WTC11 (cell line): ENCODE data around the gene ZNF230. TPM values are rescaled to one million over a fixed set of nuclear protein-coding genes. Genes with fewer than 3 reads are reported as not detected.
A peak's percentile ranks its signal among the peaks of the same experiment; 100 is the strongest.

ENCODE experiments used
- ATAC-seq: fragments of 200-7000 bp; cut with Tn5 transposase; 2 replicates; pipeline ENCODE4 v1.10.0; 2021; ENCODE audit warnings: mild to moderate bottlenecking, moderate library complexity
- CTCF ChIA-PET: fragments of 300-600 bp; sonication (Branson Sonifier 250); formaldehyde crosslinking; loops from one replicate; lab custom pipeline; 2021; ENCODE audit warnings: antibody characterized with exemption; lab: Charles Lee
- POLR2A ChIA-PET: fragments of 350-600 bp; sonication (Branson Sonifier 250); formaldehyde crosslinking; loops from one replicate; lab custom pipeline; 2021; ENCODE audit warnings: antibody characterized with exemption; lab: Charles Lee
- DNase-seq: peaks from one replicate; pipeline ENCODE4 v3.0.0; 2021; ENCODE audit warnings: low spot score
- H3K27ac Mint-ChIP-seq: 2 replicates; pipeline ENCODE4 v1.8.0; 2021; ENCODE audit warnings: mixed read lengths
- H3K27me3 Mint-ChIP-seq: 2 replicates; pipeline ENCODE4 v1.8.0; 2021; ENCODE audit warnings: low read depth, mild to moderate bottlenecking, moderate library complexity, mixed read lengths
- H3K36me3 Mint-ChIP-seq: 2 replicates; pipeline ENCODE4 v1.8.0; 2021; ENCODE audit warnings: mixed read lengths
- H3K4me1 Mint-ChIP-seq: 2 replicates; pipeline ENCODE4 v1.8.0; 2022; ENCODE audit warnings: mixed read lengths
- H3K4me3 Mint-ChIP-seq: 2 replicates; pipeline ENCODE4 v1.8.0; 2021; ENCODE audit warnings: mild to moderate bottlenecking, moderate library complexity, mixed read lengths
- H3K9me3 Mint-ChIP-seq: 2 replicates; pipeline ENCODE4 v1.8.0; 2021; ENCODE audit warnings: mixed read lengths
- AR ChIP-seq: fragments of 250-450 bp; sonication (Bioruptor Pico); IDR thresholded peaks from 2 replicates; pipeline ENCODE4 v1.9.0; 2021; ENCODE audit warnings: mild to moderate bottlenecking
- ATF3 ChIP-seq: sonication (generic); formaldehyde crosslinking; conservative IDR thresholded peaks from 2 replicates; pipeline ENCODE4 v1.8.1; 2022; ENCODE audit warnings: mild to moderate bottlenecking, missing genetic modification reagents
- ATF6 ChIP-seq: sonication (generic); formaldehyde crosslinking; IDR thresholded peaks from 2 replicates; pipeline ENCODE4 v1.8.1; 2023; ENCODE audit warnings: mild to moderate bottlenecking, missing genetic modification reagents
- CREM ChIP-seq: sonication (generic); formaldehyde crosslinking; IDR thresholded peaks from 2 replicates; pipeline ENCODE4 v1.8.1; 2022; ENCODE audit warnings: mild to moderate bottlenecking, missing genetic modification reagents, moderate library complexity
- E2F5 ChIP-seq: sonication (generic); formaldehyde crosslinking; IDR thresholded peaks from 2 replicates; pipeline ENCODE4 v1.8.1; 2022; ENCODE audit warnings: mild to moderate bottlenecking, moderate library complexity, missing genetic modification reagents
- FOXJ3 ChIP-seq: sonication (generic); formaldehyde crosslinking; IDR thresholded peaks from 2 replicates; pipeline ENCODE4 v1.9.0; 2021; ENCODE audit warnings: missing genetic modification reagents, mild to moderate bottlenecking, borderline replicate concordance
- FOXP1 ChIP-seq: sonication (generic); formaldehyde crosslinking; IDR thresholded peaks from 2 replicates; pipeline ENCODE4 v1.8.0; 2022; ENCODE audit warnings: missing genetic modification reagents, mild to moderate bottlenecking, moderate library complexity, borderline replicate concordance
- GABPB1 ChIP-seq: sonication (generic); formaldehyde crosslinking; IDR thresholded peaks from 2 replicates; pipeline ENCODE4 v1.8.1; 2023; ENCODE audit warnings: mild to moderate bottlenecking, missing genetic modification reagents
- HMGA2 ChIP-seq: fragments of 250-450 bp; sonication (Bioruptor Pico); IDR thresholded peaks from 2 replicates; pipeline ENCODE4 v1.4.0; 2021; ENCODE audit warnings: mild to moderate bottlenecking, moderate library complexity
- JAZF1 ChIP-seq: fragments of 250-450 bp; sonication (Bioruptor Pico); IDR thresholded peaks from 2 replicates; pipeline ENCODE4 v1.9.0; 2021; ENCODE audit warnings: moderate library complexity, mild to moderate bottlenecking, inconsistent platforms
- NFATC4 ChIP-seq: fragments of 250-450 bp; sonication (Bioruptor Pico); IDR thresholded peaks from 2 replicates; pipeline ENCODE4 v1.9.0; 2021; ENCODE audit warnings: mild to moderate bottlenecking
- NFE2L1 ChIP-seq: sonication (generic); formaldehyde crosslinking; IDR thresholded peaks from 2 replicates; pipeline ENCODE4 v1.8.1; 2023; ENCODE audit warnings: missing genetic modification reagents
- OVOL2 ChIP-seq: fragments of 250-450 bp; sonication (Bioruptor Pico); IDR thresholded peaks from 2 replicates; pipeline ENCODE4 v1.9.0; 2021; ENCODE audit warnings: mild to moderate bottlenecking, borderline replicate concordance
- PREB ChIP-seq: sonication (generic); formaldehyde crosslinking; IDR thresholded peaks from 2 replicates; pipeline ENCODE4 v1.8.1; 2022; ENCODE audit warnings: mild to moderate bottlenecking, missing genetic modification reagents, moderate library complexity, borderline replicate concordance
- PRRX2 ChIP-seq: fragments of 250-450 bp; sonication (Bioruptor Pico); IDR thresholded peaks from 2 replicates; pipeline ENCODE4 v1.8.0; 2021; ENCODE audit warnings: mild to moderate bottlenecking
- SMAD3 ChIP-seq: sonication (generic); formaldehyde crosslinking; IDR thresholded peaks from 2 replicates; pipeline ENCODE4 v1.8.0; 2022; ENCODE audit warnings: missing genetic modification reagents, mild to moderate bottlenecking, borderline replicate concordance
- SOX15 ChIP-seq: fragments of 250-450 bp; sonication (Bioruptor Pico); IDR thresholded peaks from 2 replicates; pipeline ENCODE4 v1.9.0; 2021; ENCODE audit warnings: mild to moderate bottlenecking
- USF1 ChIP-seq: sonication (generic); formaldehyde crosslinking; IDR thresholded peaks from 2 replicates; pipeline ENCODE4 v1.8.0; 2022; ENCODE audit warnings: mild to moderate bottlenecking, missing genetic modification reagents
- ZBTB21 ChIP-seq: sonication (generic); formaldehyde crosslinking; IDR thresholded peaks from 2 replicates; pipeline ENCODE4 v1.8.1; 2023; ENCODE audit warnings: mild to moderate bottlenecking, missing genetic modification reagents, borderline replicate concordance
- ZBTB43 ChIP-seq: sonication (generic); formaldehyde crosslinking; IDR thresholded peaks from 2 replicates; pipeline ENCODE4 v1.8.1; 2023; ENCODE audit warnings: mild to moderate bottlenecking, missing genetic modification reagents
- ZNF232 ChIP-seq: sonication (generic); formaldehyde crosslinking; IDR thresholded peaks from 2 replicates; pipeline ENCODE4 v1.8.0; 2022; ENCODE audit warnings: mild to moderate bottlenecking, missing genetic modification reagents
- ZNF423 ChIP-seq: fragments of 250-450 bp; sonication (Bioruptor Pico); IDR thresholded peaks from 2 replicates; pipeline ENCODE4 v2.1.2; 2022; ENCODE audit warnings: mild to moderate bottlenecking, moderate library complexity
- total RNA-seq: library from RNA; stranded (reverse); gene quantifications from 3 replicates; pipeline ENCODE4 v1.2.3, GENCODE V29; 2021

The ZNF230 gene
- total RNA-seq, 1 experiment from 2014 or later, result 3.5 TPM

GRCh38 chr19:44024900-44025216 is 22.1 kb downstream of the ZNF230 start:
- ChIA-PET POLR2A (no interaction called here), CTCF (no interaction called here)
- Mint-ChIP-seq H3K36me3 (peaks cover 31% of the 10 kb centered on the region), H3K4me3 (peak overlapping the region; percentile 95), H3K9me3 (peaks cover 48% of the 10 kb centered on the region), H3K4me1 (peaks cover 11% of the 10 kb centered on the region), H3K27ac (peak overlapping the region; percentile 56), H3K27me3 (peaks cover 22% of the 10 kb centered on the region)
- no peak for TF ChIP-seq FOXP1 (CRISPR knock-in tag)
- no peak for TF ChIP-seq ZNF232 (CRISPR knock-in tag)
- TF ChIP-seq E2F5 (CRISPR knock-in tag), result no peak
- TF ChIP-seq PRRX2 (CRISPR knock-in tag), result no peak
- no peak for TF ChIP-seq USF1 (CRISPR knock-in tag)
- no peak for TF ChIP-seq NFATC4 (CRISPR knock-in tag)
- no peak for TF ChIP-seq JAZF1
- TF ChIP-seq ATF3, result no peak
- no peak for TF ChIP-seq FOXJ3 (CRISPR knock-in tag)
- no peak for TF ChIP-seq SOX15 (CRISPR knock-in tag)
- TF ChIP-seq ZBTB21, result no peak
- no peak for TF ChIP-seq CREM (CRISPR knock-in tag)
- ATAC-seq (no peak), DNase-seq (no peak)

- peak within 1 kb of the TSS; percentile 95 for H3K4me3 Mint-ChIP-seq
- CTCF ChIA-PET, result interaction anchor here (0.8 kb wide), 1 partner anchor 216 kb away, joined by 3 read pairs; no protein-coding TSS in a partner anchor
- peaks cover 11% of the 10 kb centered on the region for H3K4me1 Mint-ChIP-seq
- peaks cover 48% of the 10 kb centered on the region for H3K9me3 Mint-ChIP-seq
- DNase-seq (peak; percentile 65), ATAC-seq (peak; percentile 98)
- peaks cover 37% of the 10 kb centered on the region for H3K36me3 Mint-ChIP-seq
- TF ChIP-seq AR (CRISPR knock-in tag) (no peak), NFE2L1 (no peak), USF1 (CRISPR knock-in tag) (no peak), GABPB1 (CRISPR knock-in tag) (0 out of 2 replicates have a peak, but pooled peaks have one; percentile 39), CREM (CRISPR knock-in tag) (peak; percentile 39; the same call in 1 of the 2 replicates)
- peaks cover 18% of the 10 kb centered on the region for H3K27me3 Mint-ChIP-seq
- POLR2A ChIA-PET, result no interaction called here
- peak within 1 kb of the TSS; percentile 56 for H3K27ac Mint-ChIP-seq
Measured at GRCh38 chr19:44025217-44025936, 22.6 kb downstream of the ZNF230 start, which contains the start of gene ZNF222. TSS of gene ZNF222 (plus strand) at chr19:44025379. CDS start at chr19:44025437, 58 bp downstream.

GRCh38 chr19:44026622-44027021 is 23.9 kb downstream of the ZNF230 start:
- POLR2A ChIA-PET, result no interaction called here
- Mint-ChIP-seq H3K4me3 (peak overlapping the region; percentile 95; the same call in 1 of the 2 replicates), H3K9me3 (peaks cover 54% of the 10 kb centered on the region), H3K27me3 (peaks cover 9% of the 10 kb centered on the region), H3K4me1 (peaks cover 11% of the 10 kb centered on the region), H3K27ac (no peak overlapping the region), H3K36me3 (peaks cover 49% of the 10 kb centered on the region)
- ATAC-seq (no peak), DNase-seq (no peak)
- CTCF ChIA-PET, result no interaction called here
- TF ChIP-seq ZNF232 (CRISPR knock-in tag) (no peak), HMGA2 (no peak), ZBTB43 (CRISPR knock-in tag) (no peak), ATF6 (CRISPR knock-in tag) (no peak), ZNF423 (CRISPR knock-in tag) (no peak), SMAD3 (no peak), OVOL2 (CRISPR knock-in tag) (no peak), ZBTB21 (no peak), PREB (CRISPR knock-in tag) (no peak)
